GM19468 (cell line): ENCODE measurements around the gene PCNX3.

Source experiments
- ATAC-seq: cut with Tn5 transposase; IDR thresholded peaks from one replicate; pipeline ENCODE4 v1.9.1; 2021; ENCODE audit warnings: mild to moderate bottlenecking, moderate library complexity, moderate number of reproducible peaks; ENCODE audit not compliant: unreplicated experiment; ENCODE audit errors: extremely low read depth

Gene PCNX3

GRCh38 chr11:65617990-65618751 lies 2.6 kb downstream of the PCNX3 start:
- no peak for ATAC-seq

GRCh38 chr11:65618763-65619162 lies 3.2 kb downstream of the PCNX3 start:
- ATAC-seq: no peak

- no peak for ATAC-seq
Measured at GRCh38 chr11:65619281-65619928, 3.8 kb downstream of the PCNX3 start.

- no peak for ATAC-seq
Measured at GRCh38 chr11:65620666-65621065, 5.1 kb downstream of the PCNX3 start.

- ATAC-seq: no peak
Measured at GRCh38 chr11:65621460-65621859, 5.9 kb downstream of the PCNX3 start.

- ATAC-seq: no peak
Measured at GRCh38 chr11:65622011-65622410, 6.4 kb downstream of the PCNX3 start.

GRCh38 chr11:65623177-65623576 lies 7.6 kb downstream of the PCNX3 start:
- ATAC-seq: no peak

- ATAC-seq: no peak
Measured at GRCh38 chr11:65623852-65624616, 8.5 kb downstream of the PCNX3 start.

GRCh38 chr11:65624931-65625627 lies 9.5 kb downstream of the PCNX3 start:
- ATAC-seq: no peak

- ATAC-seq: no peak
Measured at GRCh38 chr11:65625628-65626342, 10.2 kb downstream of the PCNX3 start.

GRCh38 chr11:65627202-65627601 lies 11.6 kb downstream of the PCNX3 start:
- ATAC-seq: no peak

GRCh38 chr11:65629579-65629978 lies 14.0 kb downstream of the PCNX3 start:
- no peak for ATAC-seq

GRCh38 chr11:65630215-65630614 lies 14.6 kb downstream of the PCNX3 start:
- ATAC-seq: no peak

- ATAC-seq: no peak
Measured at GRCh38 chr11:65633390-65634108, 18.0 kb downstream of the PCNX3 start.

- no peak for ATAC-seq
Measured at GRCh38 chr11:65634109-65634436, 18.5 kb downstream of the PCNX3 start.

- ATAC-seq: no peak
Measured at GRCh38 chr11:65634440-65634839, 18.9 kb downstream of the PCNX3 start.

- no peak for ATAC-seq
Measured at GRCh38 chr11:65634905-65635731, 19.5 kb downstream of the PCNX3 start.
